IPS-NIHi11 (cell line): Measurements from ENCODE around the gene NRBF2.
A peak's percentile ranks its signal among the peaks of the same experiment; 100 is the strongest.
"Not testable (repeated sequence)": the region's sequence is repeated elsewhere in the genome, so short reads cannot be mapped to it uniquely, and the experiment has no call there.

Experiments
- DNase-seq: peaks from one replicate; pipeline ENCODE4 v3.0.0; 2012; ENCODE audit warnings: mixed read lengths, low spot score

NRBF2 gene

GRCh38 chr10:63133056-63133820 is at the start of gene NRBF2:
NRBF2 (plus strand) TSS chr10:63133328; CDS start chr10:63133471, 143 bp downstream.
- peak; percentile 95 for DNase-seq

GRCh38 chr10:63083406-63083805 is 49.7 kb upstream of the NRBF2 start:
- not testable (repeated sequence) for DNase-seq

GRCh38 chr10:63083904-63084689 is 49.0 kb upstream of the NRBF2 start:
- DNase-seq, result peak; percentile 58

- no peak for DNase-seq
Observed at GRCh38 chr10:63084690-63085382, 48.3 kb upstream of the NRBF2 start.

DNA sequence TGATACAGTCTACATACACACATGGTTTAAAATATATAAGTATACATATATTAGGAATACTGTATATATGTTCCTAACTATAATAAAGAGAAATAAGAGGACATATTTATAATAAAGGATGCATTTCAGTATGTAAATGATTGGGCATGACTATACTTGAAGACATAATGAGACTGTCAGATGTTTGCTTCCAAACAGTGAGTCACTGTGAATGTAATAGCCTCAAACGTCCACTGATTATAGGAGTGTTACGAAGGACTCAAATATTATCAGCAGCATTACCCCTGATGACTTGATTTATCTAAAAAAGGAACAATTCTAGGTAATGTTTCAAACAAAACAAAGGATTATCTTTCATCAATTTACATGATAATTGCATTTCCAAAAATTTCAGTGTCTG is 39.9 kb upstream of the NRBF2 start:
- no peak for DNase-seq

GRCh38 chr10:63094405-63094804 is 38.7 kb upstream of the NRBF2 start:
- no peak for DNase-seq

DNA sequence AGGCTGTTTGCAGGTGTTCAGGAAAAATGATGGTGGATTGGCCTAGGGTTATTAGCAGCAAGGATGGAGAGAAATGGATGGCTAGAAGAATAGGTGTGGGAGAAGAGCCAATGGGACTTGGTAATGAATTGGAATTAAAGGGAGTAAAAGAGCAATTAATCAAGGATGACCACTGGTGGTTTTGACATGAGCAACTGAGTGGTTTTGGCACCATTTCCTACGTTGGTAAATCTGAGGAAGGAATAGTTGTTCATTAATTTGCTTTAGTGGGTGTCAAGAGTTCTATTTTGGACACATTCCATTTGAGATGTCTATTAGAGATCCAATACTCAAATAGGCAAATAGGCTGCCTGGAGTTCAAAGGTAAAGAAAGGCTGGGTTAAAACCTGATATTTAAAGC is 38.2 kb upstream of the NRBF2 start:
- no peak for DNase-seq

DNA sequence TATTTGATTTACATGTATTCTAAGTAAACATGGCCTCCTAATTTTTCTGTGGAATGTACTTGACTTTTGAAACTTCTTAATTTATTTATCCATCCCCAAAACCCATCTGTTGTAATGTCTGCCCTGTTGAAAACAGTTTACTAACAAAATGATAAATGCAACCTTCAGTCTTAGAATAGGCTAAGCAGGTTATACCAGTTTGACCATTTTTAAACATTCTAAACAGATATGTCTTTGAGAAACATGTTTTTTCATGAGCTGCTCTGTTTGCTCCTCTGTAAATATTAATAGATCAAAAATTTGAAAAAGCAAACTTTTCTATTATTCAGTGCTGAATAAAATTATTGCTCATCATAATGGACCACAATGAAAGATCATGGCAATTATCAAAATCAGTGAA is 33.4 kb upstream of the NRBF2 start:
- DNase-seq, result no peak

DNA sequence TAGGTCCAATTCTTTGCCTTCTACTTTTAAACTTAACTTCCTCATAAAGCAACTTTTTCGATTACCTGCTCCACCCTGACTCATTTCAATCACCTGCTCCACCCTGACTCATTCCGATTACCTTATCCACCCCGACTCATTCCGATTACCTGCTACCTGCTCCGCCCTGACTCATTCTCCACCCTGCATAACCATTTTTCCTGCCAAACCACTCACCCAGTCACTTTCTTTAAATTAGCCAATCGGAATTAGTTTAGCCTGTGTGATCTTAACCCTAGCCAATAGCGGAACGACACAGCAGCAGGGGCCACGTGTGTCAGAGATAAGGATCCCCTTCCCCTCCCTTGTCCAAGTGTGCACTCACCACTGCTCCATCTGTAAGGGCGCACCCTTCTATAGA is 32.0 kb upstream of the NRBF2 start:
- not testable (repeated sequence) for DNase-seq

GRCh38 chr10:63102279-63102883 is 30.7 kb upstream of the NRBF2 start:
- not testable (repeated sequence) for DNase-seq

GRCh38 chr10:63103178-63103577 is 29.9 kb upstream of the NRBF2 start:
- not testable (repeated sequence) for DNase-seq

- DNase-seq, result peak; percentile 20
Observed at GRCh38 chr10:63103971-63104409, 29.1 kb upstream of the NRBF2 start.

GRCh38 chr10:63105225-63106110 is 27.7 kb upstream of the NRBF2 start:
- DNase-seq, result no peak

DNA sequence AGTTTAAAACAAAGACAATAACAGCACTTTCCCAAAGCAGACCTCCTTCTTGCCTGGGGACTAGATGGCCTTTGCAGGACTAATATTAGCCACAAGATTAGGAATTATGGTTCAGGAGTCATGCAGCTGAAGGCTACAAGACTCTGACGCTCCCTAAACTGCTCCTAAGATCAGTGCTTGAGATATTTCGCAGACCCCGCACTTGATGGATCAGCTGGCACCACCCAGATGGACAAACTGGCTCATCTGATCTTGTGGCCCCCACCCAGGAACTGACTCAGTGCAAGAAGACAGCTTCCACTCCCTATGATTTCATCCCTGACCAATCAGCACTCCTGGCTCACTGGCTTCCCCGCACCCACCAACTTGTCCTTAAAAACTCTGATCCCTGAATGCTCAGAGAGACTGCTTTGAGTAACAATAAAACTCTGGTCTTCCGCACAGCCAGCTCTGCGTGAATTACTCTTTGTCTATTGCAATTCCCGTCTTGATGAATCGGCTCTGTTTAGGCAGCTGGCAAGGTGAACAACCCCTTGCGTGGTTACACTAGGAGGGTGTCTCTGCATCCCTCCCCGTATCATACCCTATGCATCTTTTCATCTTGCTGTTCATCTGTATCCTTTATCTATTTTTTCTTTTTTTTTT is 26.9 kb upstream of the NRBF2 start:
- DNase-seq, result no peak

DNA sequence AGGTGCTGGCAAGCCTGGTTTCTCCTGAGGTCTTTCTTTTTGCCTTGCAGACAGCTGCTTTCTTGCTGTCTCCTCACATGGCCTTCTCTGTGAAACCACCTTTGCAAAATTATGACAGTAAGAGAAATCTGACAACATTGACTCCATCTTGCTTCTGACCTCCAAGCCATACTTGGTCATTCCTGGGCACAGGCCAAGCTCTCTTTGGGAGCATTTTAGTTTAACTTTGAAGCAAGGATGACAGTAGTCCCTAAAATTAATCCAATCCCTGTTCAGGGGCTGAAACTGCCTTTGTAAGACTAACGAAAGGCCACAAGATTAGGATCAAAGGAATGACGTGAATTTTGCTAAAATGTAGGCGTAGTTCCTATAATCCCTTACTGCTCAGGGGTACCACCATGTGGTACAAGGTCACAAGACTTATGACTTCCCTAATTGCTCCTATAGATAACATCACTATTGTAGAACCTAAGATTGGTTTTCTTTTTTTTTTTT is 25.1 kb upstream of the NRBF2 start:
- DNase-seq, result no peak

- no peak for DNase-seq
Observed at GRCh38 chr10:63110940-63111339, 22.2 kb upstream of the NRBF2 start.

DNA sequence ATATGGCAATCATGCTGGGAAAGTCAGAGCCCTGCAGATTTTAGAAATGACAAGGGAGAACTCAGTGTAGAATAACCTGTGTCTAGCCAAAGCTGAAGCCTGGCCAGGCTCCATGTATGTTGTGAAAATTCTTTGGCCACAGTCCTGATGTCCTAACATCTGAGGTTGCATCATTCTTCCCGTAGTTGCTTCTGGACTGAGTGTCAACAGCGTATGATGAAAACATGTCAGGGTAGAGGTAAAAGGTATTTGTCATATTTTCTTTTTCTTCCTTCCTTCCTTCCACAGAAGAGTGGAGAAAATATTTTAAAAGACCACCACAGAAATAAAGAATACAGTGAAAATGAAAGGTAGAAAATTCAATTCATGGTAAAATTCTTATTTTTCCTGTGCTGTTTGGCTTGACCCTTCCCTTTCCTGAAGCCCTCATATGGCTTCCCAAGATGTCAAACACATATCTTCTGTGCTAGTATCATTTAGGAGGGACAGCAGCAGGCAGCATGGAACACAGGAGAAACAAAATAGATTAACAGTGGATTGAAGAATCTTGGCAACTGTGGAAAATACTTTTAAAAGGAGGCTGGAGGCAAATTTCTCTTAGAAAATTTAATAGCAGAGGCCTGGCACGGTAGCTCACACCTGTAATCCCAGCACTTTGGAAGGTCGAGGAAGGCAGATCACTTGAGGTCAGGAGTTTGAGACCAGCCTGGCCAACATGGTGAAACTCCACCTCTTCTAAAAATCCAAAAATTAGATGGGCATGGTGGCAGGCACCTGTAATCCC is 18.9 kb upstream of the NRBF2 start:
- DNase-seq, result no peak

GRCh38 chr10:63115732-63116383 is 17.3 kb upstream of the NRBF2 start:
- no peak for DNase-seq

DNA sequence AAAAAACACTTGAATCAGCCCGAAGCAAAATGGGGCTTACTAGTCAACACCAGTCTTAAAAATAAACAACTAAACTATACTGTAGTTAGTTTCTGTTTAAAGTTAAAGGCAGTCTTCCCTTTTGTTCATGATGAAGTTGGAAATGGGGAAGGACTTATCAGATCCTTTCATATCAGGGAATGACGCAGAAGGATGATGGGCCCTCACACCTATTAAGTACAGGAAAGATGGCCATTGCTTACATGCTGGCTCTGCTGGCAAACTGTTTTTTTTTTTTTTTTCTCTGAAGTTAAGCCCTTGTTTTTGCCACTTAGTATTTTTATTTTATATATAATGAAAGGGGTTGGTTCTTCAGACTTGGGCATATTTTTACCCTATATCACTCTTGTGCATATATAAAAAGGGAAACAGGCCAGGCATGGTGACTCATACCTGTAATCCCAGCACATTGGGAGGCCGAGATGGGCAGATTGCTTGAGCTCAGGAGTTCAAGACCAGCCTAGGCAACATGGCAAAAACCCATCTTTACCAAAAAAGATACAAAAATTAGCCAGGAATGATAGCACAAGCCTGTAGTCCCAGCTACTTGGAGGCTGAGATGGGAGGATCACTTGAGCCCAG is 16.6 kb upstream of the NRBF2 start:
- DNase-seq, result no peak
